HUDEP-2 (cell line): Measurements from ENCODE around the gene KCNH8.

Experiments used
- DNase-seq, 76 experiments: peaks; one replicate each; lab custom pipeline; 2025; ENCODE audit not compliant: unreplicated experiment in 76 of 76; lab: John Stamatoyannopoulos, UW

KCNH8 gene

DNA sequence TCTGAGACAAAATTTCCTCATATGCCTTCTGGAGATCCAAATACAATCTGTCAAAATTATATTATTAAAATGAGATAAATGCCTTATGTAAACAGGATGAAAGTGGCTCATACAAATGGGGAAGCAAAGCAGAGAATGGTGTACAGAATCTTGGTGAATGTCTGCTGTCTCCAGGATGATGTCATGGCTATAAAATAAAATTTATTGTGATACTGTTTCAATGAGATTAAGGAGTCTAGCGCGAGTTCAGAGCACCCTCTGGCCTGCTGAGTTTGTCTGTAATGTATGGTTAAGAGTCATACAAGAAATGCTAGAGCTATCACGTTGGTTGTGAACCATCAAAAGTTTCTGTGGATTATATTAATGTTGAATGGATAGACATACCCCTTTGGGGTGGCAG, 426.0 kb downstream of the KCNH8 start:
- no peak for DNase-seq

DNA sequence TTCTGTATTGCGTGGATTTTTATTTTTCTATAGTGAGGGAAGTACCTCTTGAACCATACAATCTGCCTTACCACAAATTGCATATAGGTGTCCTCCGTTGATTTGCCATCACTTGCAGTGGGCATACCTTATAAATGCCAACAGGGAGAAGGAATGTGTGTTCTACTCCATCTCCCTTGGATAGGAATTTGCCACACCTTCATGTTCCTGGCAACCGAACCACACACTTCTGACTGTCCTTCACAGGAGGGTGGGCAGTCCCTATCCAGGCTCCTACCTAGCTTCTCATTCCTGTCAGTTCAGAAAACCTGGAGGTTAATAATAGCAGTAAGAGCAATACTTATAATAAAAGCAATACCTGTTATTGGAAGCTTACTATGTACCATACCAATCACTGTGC, 428.0 kb downstream of the KCNH8 start:
- no peak for DNase-seq
